HEK293T (cell line): ENCODE measurements around the gene DLG2.
"Not testable (repeated sequence)": the region's sequence is repeated elsewhere in the genome, so short reads cannot be mapped to it uniquely, and the experiment has no call there.

Source experiments
- CTCF ChIA-PET: fragments of 350-600 bp; formaldehyde crosslinking; extraction: SDS; loops from one replicate; lab custom pipeline; 2021; ENCODE audit warnings: antibody characterized with exemption, inconsistent platforms; lab: Yijun Ruan, JAX
- POLR2A ChIA-PET: fragments of 350-600 bp; formaldehyde crosslinking; extraction: SDS; loops from one replicate; lab custom pipeline; 2020; ENCODE audit warnings: antibody characterized with exemption, inconsistent platforms; lab: Yijun Ruan, JAX
- DNase-seq: peaks from one replicate; pipeline ENCODE4 v3.0.0; 2012; ENCODE audit warnings: mixed read lengths; ENCODE audit errors: extremely low spot score
- ARNT ChIP-seq: fragments of 450-650 bp; IDR thresholded peaks from 2 replicates; pipeline ENCODE4 v1.6.1; 2017; ENCODE audit warnings: mild to moderate bottlenecking
- BHLHE40 ChIP-seq: fragments of 450-650 bp; IDR thresholded peaks from 2 replicates; pipeline ENCODE4 v1.6.1; 2016; ENCODE audit warnings: mild to moderate bottlenecking, moderate library complexity, borderline replicate concordance
- CTBP1 ChIP-seq: fragments of 450-650 bp; IDR thresholded peaks from 2 replicates; pipeline ENCODE4 v1.6.1; 2016; ENCODE audit warnings: borderline replicate concordance
- ELF4 ChIP-seq: fragments of 450-650 bp; IDR thresholded peaks from 2 replicates; pipeline ENCODE4 v1.6.1; 2017; ENCODE audit warnings: antibody characterized with exemption
- FOXA1 ChIP-seq: fragments of 450-650 bp; IDR thresholded peaks from 2 replicates; pipeline ENCODE4 v1.6.1; 2016; ENCODE audit warnings: mild to moderate bottlenecking
- FOXK2 ChIP-seq: fragments of 450-650 bp; IDR thresholded peaks from 2 replicates; pipeline ENCODE4 v1.6.1; 2016; ENCODE audit warnings: mild to moderate bottlenecking
- FOXM1 ChIP-seq: fragments of 450-650 bp; IDR thresholded peaks from 2 replicates; pipeline ENCODE4 v1.6.1; 2017; ENCODE audit warnings: mild to moderate bottlenecking, borderline replicate concordance
- HDGF ChIP-seq: fragments of 450-650 bp; IDR thresholded peaks from 2 replicates; pipeline ENCODE4 v1.6.1; 2017; ENCODE audit warnings: antibody characterized with exemption, borderline replicate concordance
- L3MBTL2 ChIP-seq: fragments of 450-650 bp; conservative IDR thresholded peaks from 2 replicates; pipeline ENCODE4 v1.6.1; 2016; ENCODE audit warnings: mild to moderate bottlenecking
- LEF1 ChIP-seq: fragments of 450-650 bp; IDR thresholded peaks from 2 replicates; pipeline ENCODE4 v1.6.1; 2017; ENCODE audit warnings: mild to moderate bottlenecking, borderline replicate concordance
- NFRKB ChIP-seq: fragments of 450-650 bp; IDR thresholded peaks from 2 replicates; pipeline ENCODE4 v1.6.1; 2016; ENCODE audit warnings: mild to moderate bottlenecking, moderate library complexity
- SP1 ChIP-seq: fragments of 450-650 bp; IDR thresholded peaks from 2 replicates; pipeline ENCODE4 v1.6.1; 2017
- SUZ12 ChIP-seq: fragments of 450-650 bp; IDR thresholded peaks from 2 replicates; pipeline ENCODE4 v1.6.1; 2016; ENCODE audit warnings: mild to moderate bottlenecking
- TARDBP ChIP-seq: fragments of 450-650 bp; IDR thresholded peaks from 2 replicates; pipeline ENCODE4 v1.6.1; 2016
- ZNF384 ChIP-seq: fragments of 450-650 bp; IDR thresholded peaks from 2 replicates; pipeline ENCODE4 v1.6.1; 2016
- TF ChIP-seq, protein P1 (sequence below): fragments of 450-650 bp; IDR thresholded peaks from 2 replicates; pipeline ENCODE4 v1.6.1; 2016

The DLG2 gene

DNA sequence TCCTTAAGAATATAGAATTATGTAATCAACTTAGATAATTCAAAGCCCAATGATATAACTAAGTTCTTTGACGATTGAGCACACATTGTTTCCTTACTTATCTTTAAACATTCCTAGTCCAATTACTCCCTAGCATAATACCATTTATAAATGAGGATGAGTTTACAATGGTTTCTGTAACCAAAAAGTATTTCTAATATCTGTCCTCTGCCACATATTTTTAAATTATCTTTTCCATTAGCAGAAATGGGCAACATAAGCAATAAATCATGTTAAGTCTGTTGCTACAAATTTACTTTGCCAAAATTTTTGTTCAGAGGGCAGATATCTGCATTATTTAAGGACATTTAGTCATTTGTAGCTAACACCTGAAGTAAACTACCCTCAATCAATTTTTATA is 31.0 kb upstream of the DLG2 start:
- no peak for TF ChIP-seq HDGF
- TF ChIP-seq NFRKB = no peak
- TF ChIP-seq BHLHE40 = no peak
- CTCF ChIA-PET = no interaction called here
- POLR2A ChIA-PET = interaction anchor here (1.1 kb wide), 1 partner anchor 30 kb away, joined by 6 read pairs; the partner anchor contains the start of genes DLG2 and TMEM126B
- DNase-seq = no peak

DNA sequence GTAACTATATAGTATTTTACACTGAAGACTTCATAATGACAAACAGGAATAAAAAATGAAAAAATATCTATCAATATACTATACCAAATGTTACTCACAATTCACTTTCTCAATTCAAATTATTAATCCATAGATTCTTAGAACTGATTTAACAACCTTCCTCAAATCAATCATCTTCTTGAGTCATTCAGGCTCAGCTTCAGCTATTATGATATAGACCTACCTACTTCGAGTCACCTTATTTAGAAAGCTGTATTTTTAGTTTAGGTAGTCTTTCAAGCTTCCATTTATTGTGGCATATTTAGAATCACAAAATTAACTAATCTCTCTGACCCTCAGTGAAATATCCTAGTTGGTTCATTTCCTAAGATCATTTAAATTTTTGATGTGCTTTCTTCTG is 29.6 kb upstream of the DLG2 start:
- ChIA-PET POLR2A (interaction anchor here (1.5 kb wide), 1 partner anchor 9 kb away, joined by 6 read pairs; the partner anchor contains the start of gene TMEM126A), CTCF (no interaction called here)
- DNase-seq = no peak

DNA sequence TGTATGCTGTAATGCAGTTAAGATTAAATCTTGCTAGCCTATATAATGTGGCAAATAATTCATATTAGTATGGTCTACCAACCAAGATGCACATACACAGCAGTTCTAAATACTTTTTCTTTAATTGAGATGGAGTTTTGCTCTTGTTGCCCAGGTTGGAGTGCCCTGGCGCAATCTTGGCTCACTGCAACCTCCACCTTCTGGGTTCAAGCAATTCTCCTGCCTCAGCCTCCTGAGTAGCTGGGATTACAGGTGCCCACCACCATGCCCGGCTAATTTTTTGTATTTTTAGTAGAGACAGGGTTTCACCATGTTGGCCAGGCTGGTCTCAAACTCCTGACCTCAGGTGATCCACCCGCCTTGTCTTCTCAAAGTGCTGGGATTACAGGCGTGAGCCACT is 27.2 kb upstream of the DLG2 start:
- POLR2A ChIA-PET = interaction anchor here (1.0 kb wide), 2 partner anchors 9 kb away, joined by 3 read pairs; no protein-coding TSS in a partner anchor
- CTCF ChIA-PET, DNase-seq: not testable (repeated sequence)

More for the DNA sequence above, 29.6 kb upstream of the DLG2 start:
- no peak for TF ChIP-seq CTBP1
- TF ChIP-seq ARNT = no peak
- no peak for TF ChIP-seq HDGF
- no peak; the same call in 1 of the 2 replicates for TF ChIP-seq ELF4
- TF ChIP-seq SUZ12 = no peak
- no peak for TF ChIP-seq LEF1
- no peak for TF ChIP-seq FOXM1
- TF ChIP-seq, protein P1, sequence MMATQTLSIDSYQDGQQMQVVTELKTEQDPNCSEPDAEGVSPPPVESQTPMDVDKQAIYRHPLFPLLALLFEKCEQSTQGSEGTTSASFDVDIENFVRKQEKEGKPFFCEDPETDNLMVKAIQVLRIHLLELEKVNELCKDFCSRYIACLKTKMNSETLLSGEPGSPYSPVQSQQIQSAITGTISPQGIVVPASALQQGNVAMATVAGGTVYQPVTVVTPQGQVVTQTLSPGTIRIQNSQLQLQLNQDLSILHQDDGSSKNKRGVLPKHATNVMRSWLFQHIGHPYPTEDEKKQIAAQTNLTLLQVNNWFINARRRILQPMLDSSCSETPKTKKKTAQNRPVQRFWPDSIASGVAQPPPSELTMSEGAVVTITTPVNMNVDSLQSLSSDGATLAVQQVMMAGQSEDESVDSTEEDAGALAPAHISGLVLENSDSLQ = no peak
- TF ChIP-seq L3MBTL2 = no peak
- TF ChIP-seq FOXK2 = no peak
- TF ChIP-seq BHLHE40 = no peak
- no peak for TF ChIP-seq ZNF384
- no peak for TF ChIP-seq NFRKB
- TF ChIP-seq TARDBP = no peak
- TF ChIP-seq SP1 = no peak
- TF ChIP-seq FOXA1 = no peak

DNA sequence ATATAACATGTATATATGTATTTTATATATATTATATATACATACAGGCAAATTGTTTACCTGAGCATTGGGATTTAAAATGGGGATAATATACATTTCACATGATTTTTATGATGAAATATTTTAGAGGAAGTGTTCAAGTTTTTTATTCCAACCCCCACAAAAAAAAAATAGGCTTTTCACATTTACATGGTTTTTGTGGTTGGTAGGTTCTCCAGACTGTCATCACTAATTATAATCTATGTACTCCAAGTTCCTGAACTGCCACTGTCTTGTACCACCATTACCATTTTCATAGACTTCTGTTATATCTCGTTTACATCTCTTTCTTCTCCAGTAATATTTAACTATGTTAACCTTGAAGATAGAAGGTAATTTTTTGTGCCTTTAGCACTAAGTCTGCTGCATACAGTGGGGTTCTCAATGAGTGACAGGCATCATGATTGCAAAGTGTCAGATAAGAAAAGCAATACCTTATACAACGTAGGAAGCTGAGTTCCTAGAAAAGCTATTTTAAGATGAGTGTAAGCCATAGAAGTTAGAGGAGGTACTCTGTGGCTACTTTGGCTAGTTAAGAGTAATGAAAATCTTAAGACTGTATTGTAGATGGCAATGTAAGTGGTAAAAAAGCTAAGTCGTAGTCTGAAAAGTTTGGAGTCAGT is 25.8 kb upstream of the DLG2 start:
- CTCF ChIA-PET = no interaction called here
- no peak for DNase-seq
- POLR2A ChIA-PET = interaction anchor here (1.0 kb wide), 2 partner anchors 8 to 10 kb away, joined by 3 read pairs; no protein-coding TSS in a partner anchor
- TF ChIP-seq FOXA1 = no peak
- TF ChIP-seq, protein P1 = peak; percentile 48; the same call in 1 of the 2 replicates

DNA sequence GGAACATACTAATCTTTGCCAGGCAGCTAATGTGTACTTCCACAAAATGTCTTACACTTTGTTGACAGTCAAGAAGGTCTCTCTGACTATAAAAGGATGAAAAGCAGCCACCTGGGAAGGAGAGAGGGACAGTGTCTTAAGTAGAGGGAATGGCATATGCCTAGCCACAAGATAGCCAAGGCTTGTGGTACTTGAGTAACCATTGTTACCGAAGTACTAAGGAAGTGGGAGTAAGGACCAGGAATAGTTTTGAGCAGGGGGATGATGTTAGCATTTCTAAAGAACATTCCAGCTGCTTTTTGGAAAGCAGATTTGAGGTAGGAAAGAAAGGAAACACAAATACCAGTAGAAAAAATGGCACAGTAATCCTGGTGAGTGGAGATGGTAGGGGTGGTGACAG is 24.0 kb upstream of the DLG2 start:
- ChIA-PET POLR2A (interaction anchor here (1.0 kb wide), 1 partner anchor 14 kb away, joined by 3 read pairs; the partner anchor contains the start of gene CREBZF), CTCF (no interaction called here)
- no peak for DNase-seq
- TF ChIP-seq LEF1 (no peak), ARNT (no peak), SP1 (no peak), ZNF384 (no peak)
- TF ChIP-seq, protein P1 = no peak

DNA sequence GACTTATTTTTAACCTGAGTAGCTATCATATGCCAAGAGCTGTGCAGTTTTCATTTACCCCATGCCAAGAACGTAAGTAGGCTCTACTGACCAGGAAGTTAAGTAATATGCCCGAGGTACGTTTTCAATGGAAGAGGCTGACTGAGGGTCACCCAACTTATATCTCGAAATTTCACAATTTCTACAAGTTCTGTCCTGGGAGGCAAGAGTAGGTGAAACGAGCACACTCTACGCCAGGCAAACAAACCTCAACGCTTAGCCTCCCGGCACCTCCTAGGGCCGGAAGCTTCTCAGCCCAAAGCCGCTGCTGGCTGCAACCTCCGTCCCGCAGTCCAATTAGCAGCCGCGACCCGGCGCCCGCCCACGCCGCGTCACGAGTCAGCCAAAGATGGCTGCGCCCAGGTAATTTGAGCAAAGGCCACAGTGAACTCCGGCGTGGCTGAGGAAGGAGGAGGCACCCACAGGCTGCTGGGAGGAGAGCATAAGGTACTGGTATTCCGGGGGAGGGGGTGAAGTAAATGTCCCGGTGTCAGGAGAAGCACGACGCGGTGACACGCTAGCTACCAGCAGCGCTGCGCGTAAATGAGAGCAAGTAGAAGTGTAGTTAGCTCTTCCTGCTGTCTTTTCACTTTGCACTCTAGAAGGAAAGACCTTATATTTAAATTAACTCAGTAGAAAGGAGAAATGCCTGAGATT is 20.6 kb upstream of the DLG2 start, which contains the start of gene TMEM126A:
TSS of gene TMEM126A (plus strand) at position 364 of the 696 bp plus-strand sequence. CDS start 2,289 bp downstream, outside the sequence.
- DNase-seq = peak; percentile 85
- TF ChIP-seq, protein P1 = no peak
- peak; percentile 40; the same call in 1 of the 2 replicates for TF ChIP-seq ELF4

More for the DNA sequence above, 20.6 kb upstream of the DLG2 start, which contains the start of gene TMEM126A:
- ChIA-PET POLR2A (interaction anchor here (0.6 to 3.9 kb wide), 10 partner anchors 9 to 42 kb away, joined by 3 to 41 read pairs (median 6); partner anchors contain the start of genes CREBZF, DLG2 and TMEM126B), CTCF (interaction anchor here (0.7 to 1.4 kb wide), 2 partner anchors 20 to 413 kb away, joined by 3 read pairs; partner anchors contain the start of gene TMEM126B)
